HG02610 (cell line): ENCODE results near the gene EXOC4.

Experiments
- ATAC-seq: cut with Tn5 transposase; IDR thresholded peaks from one replicate; pipeline ENCODE4 v1.9.1; 2021; ENCODE audit warnings: mild to moderate bottlenecking, moderate library complexity; ENCODE audit not compliant: unreplicated experiment

The EXOC4 gene

DNA sequence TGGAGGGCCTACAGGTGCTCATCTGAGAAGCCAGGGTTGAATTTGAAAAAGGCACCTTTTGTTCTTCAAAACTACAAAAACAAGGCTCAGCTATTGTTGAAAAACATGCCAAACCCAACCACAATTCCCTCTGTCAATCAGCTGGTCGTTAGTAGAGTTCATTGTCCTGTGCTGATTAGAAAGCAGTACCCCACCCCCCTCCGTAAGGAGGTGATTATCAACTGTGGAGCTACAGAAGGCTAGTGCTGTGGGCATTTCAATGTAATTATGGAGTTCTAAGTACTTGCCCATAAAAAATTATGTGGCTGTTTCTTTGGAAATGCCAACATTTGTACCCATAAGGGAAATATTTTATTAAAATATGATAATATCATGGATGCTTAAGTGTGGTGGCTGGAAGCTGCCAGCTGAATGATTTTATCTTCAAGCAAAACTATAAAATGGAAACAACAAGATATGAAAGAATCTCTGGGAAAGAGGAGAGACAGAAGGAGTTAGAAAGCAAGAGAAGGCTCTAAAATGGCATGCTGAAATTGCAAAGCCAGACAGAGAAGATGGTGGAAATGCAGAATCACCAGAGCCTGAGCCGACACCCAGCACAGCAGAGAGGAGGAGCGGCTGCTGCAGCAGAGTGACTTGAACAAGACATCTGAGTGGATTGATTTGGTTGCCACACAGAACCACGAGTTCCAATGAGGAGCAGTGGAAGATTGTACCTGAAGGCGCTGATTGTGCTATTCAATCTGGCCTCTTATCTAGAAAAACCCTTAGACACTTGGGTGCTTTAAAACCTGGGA, 694.8 kb downstream of the EXOC4 start:
- ATAC-seq = no peak

DNA sequence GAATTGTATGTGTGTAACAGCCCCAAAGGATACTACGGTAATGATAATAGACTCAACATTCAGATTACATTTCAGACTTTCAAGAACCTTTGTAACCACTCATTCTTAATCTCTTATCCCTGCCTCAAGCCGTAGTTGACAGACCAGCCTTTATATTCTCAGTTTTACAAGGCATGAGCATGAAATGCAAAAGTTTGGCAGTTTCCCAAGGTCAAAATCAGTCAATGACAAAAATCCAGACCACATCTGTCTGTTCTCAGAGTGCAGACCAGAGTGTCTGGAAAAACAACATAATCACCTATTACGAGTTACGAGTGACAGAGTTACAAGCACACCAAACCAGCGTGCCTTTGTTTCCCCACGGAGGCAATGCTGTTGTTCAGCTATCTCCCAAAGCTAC, 695.7 kb downstream of the EXOC4 start:
- ATAC-seq = no peak

GRCh38 chr7:133950855-133951254, 698.0 kb downstream of the EXOC4 start:
- no peak for ATAC-seq

DNA sequence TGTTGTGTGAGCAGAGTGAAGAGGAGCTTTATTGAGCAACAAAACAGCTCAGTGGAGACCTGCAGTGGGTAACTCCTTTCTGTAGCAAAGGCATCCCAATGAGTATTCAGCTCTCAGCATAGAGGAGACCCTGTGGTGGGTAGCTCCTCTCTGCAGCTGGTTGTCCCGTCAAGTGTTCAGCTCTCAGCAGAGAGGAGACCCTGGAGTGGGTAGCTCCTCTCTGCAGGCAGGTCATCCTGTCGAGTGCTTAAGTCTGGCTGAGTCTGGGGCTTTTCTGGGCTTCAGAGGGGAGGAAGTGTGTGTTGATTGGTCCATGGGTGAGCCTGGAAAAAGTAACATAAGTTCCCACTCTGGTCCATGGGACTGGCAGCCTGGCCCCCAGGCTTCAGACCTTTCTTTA, 702.3 kb downstream of the EXOC4 start:
- ATAC-seq = no peak

DNA sequence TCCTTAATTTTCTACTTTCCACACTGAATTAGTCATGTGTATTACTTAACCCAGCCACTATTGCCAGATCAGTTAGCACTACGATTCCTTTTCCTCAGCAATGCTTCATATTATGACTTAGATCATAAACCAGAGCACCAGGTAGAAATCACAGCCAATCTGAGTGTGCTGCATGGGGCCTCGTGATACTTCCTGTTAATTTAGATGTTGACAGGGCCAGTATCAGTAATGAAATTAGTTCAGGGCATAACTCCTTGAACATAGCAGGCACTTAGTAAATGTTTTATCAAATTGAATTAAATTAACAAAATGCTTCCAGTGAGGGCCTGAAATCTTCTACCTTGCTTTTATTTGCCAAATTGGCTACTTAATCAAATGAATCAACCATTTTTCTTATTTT, 705.0 kb downstream of the EXOC4 start:
- ATAC-seq = no peak

GRCh38 chr7:133958822-133959221, 705.9 kb downstream of the EXOC4 start:
- ATAC-seq = no peak

DNA sequence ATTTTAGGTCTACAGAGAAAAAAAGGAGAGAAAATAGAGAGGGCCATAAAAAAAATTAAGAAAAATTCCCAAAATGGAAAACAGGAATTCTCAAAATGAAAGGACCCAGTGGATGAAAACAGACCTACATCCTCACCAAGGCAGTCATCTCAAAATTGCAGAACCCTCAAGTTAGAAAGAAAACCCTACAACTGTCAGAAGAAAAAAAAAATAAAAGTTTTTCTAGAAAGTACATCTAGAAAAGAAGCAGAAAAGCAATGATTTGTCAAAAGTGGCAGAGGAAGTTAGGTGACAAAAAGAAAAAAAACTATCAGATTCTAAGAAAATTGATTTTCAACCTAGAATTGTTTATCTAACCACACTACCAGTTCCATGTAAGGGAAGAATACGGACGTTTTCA, 706.6 kb downstream of the EXOC4 start:
- no peak for ATAC-seq

- ATAC-seq = no peak
Observed at GRCh38 chr7:133961724-133962123, 708.8 kb downstream of the EXOC4 start.

DNA sequence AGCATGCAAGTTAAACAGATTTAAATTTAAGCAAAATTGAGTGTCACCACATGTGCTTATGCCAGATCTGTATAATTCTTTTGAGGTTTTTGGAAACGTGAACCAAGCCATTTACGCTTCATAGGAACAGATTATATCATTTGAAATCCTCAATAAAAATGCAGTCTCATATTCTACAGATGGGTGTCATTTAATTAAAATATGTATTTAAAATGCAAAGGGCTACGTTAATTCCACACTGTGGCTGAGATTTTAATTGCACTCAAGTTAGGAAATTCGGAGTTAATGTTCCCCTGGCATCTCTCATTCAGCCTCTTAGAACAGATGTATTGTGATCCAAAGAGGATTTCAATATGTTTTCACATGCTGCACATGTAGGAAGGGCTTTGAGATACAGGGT, 709.8 kb downstream of the EXOC4 start:
- no peak for ATAC-seq

- ATAC-seq = no peak
Observed at GRCh38 chr7:133963629-133964028, 710.8 kb downstream of the EXOC4 start.

DNA sequence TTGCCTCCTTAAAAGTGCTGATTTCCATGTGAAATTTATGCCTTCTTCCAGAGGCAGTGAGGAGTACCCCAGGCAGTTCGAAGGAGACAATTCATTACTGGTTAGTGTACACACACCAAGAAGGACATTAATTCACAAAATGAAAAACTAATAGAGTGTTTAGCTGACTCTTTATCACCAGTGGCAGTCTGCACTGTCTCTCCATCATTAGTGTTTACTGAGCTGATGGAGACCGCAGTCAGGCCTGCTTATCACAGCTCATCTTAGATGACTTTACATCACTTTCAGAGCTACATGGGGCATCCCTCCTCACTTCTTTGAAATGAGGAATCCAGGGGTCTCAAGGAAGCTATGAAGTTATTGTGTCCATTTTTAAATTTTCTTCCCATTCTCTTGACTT, 718.7 kb downstream of the EXOC4 start:
- no peak for ATAC-seq

- no peak for ATAC-seq
Observed at GRCh38 chr7:133973710-133974109, 720.8 kb downstream of the EXOC4 start.

DNA sequence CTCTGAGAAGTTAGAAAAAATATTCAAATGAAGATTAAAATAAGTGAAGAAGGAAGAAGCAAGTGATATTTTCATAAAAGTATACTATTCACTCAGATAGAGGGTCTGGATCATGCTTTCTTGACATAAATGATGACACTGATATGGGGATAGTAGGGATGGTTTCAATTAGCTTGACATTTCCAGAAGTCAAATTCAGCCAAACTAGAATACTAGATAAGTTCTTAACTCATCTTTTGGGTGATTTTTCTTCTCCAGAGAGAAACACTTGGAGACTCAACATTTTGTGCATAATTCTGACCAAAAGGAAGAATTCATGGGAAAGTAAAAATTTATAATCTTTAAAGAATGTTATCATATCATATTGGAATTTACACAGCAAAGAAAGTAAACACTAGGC, 722.3 kb downstream of the EXOC4 start:
- no peak for ATAC-seq

GRCh38 chr7:133976140-133976539, 723.3 kb downstream of the EXOC4 start:
- no peak for ATAC-seq

DNA sequence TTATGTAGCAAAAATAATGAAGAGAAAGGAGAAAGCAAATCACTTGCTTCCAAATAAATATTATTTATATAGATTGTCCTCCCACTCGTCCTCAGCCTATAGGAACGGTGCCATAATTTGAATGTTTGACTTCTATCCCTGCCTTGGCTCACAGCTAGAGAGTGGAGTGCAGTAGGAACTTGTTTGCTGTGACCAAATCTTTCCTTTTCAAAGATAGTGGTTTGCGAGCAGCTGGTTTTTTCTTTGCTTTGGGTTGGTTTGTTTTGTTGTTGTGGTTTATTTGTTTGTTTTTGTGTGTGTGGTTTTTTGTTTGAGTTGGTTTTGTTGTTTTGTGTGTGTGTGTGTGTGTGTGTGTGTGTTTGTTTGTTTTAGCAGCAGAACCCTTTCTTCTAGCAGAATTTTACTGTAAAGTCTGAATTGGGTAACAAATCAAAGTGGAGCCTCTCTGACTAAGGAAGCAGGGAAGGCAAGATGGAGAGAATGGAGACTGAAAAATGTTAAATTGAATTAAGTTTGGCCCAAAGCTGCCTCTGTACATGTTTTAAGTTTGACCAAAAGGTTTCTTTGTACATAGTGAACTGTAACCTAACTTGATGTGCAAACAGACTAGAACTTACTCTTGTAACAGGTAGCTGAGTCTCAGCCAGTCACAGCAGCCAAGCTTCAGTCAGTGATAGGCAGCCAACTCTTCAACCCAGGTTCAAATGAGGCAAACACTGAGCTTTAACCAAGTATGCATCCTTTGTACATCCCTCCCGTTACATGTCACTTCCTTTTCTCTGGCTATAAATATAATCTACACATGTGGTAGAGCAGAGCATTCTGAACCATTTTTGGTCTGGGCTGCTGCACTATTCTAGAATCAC, 724.8 kb downstream of the EXOC4 start:
- no peak for ATAC-seq

DNA sequence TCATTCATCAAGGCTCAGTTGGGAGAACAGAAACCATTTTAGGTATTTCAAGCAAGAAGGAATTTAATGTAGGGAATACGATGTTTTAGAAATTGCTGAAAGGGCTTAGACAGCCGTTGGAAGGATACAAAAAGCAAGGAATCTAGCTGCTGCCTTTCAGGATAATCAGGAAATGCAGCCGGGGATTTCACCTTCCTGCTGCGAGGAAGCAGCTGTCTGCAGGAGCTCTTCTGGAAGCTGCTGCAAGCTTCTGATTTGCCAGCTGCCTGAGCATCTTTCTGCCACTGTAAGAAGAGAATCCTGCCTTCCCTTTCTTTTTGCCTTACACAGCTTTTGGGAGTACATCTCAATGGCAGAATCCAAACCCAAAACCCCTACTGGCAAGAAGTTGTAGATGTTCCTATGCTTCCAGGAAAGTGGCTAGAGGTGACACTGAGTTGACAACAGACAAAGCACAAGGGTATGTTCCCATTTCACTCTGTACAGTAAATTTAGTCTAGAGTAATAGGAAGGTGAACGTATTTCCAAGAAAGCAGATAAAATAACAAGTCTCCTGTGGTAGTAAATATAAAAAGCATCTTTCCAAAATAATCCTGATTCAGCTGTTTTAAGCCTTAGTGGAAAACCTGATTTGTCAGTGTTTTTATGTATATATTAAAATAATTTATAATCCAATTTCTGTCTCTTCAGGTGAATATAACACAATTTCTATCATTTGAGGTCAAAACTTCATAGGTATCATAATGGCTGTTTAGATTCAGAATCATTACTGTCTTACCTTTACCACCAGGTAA, 725.8 kb downstream of the EXOC4 start:
- ATAC-seq = no peak

DNA sequence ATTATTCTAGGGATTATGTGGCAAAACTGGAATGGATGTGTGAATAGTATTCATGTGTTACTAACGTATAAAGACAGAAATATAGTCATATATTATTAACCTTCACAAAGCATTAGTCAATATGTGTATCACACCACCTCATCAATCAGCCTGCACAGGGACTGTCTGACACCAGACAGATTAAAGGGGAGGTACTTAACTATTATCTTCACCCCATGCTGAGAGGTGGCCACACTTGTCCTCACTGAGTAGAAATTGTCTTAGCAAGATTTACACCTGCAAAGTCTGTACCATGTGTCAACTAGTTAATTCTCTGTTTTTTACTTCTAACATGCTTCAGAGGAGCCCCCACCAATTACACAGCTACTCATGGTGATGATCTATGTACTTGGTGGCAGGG, 727.9 kb downstream of the EXOC4 start:
- no peak for ATAC-seq

DNA sequence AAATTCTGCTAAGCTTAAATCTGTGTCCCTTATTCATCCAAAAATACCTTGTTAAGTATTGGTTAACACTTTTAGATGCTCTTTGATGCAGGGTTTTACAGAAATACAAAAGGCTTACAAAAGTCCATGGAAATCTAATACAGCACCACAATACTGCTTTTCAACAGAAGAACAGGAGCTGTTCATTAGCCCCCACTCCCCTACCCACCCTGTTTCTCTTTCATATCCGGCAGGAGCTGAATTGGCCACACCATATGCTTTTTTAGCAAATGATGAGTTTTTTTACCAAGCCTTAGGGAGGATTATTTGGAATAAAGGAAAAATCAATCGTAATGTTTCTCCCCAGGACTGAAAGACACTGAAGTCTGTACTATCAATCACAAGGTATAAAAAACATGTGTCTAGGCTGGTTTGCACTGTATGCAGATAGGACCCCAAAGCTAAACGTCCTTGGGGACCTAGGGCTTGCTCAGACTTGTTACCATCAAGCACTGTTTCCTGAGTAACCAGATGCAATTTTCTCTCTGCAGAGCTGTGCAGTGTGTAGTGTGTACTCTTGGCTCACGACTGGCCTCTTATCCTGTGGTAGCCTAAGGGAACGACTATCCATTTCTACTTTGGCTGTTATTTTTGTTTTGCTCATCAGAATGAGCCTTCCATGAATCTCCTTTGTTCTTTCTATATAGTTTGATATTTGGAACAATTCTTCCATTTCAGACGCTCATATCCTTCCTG, 731.0 kb downstream of the EXOC4 start:
- ATAC-seq = no peak

- ATAC-seq = no peak
Observed at GRCh38 chr7:133985300-133985699, 732.4 kb downstream of the EXOC4 start.

- ATAC-seq = no peak
Observed at GRCh38 chr7:133987582-133987981, 734.7 kb downstream of the EXOC4 start.

DNA sequence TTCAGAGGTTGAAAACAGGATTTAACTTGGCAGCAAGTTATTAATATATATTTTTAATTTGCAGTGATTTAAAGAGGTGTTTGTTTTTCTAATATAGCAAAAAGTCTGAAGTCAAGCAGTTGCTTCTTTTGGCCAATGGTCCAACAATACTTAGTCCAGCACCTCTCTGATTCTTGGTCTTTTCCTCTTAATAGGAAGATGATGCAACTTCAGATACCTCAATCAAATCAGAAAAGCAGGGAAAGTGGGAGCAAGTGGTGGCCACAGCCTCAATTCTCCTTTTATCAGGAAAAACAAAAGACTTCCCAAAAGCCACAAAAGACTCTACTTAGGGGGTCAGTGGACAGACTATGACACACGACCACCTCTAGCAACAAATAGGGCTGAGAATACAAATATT, 740.7 kb downstream of the EXOC4 start:
- ATAC-seq = no peak
